Left ventricle myocardium inferior (tissue), 1 donor: ENCODE data around the gene POLE. TPM values are rescaled to one million over a fixed set of nuclear protein-coding genes. Genes with fewer than 3 reads are reported as not detected.

Source experiments
- DNase-seq: peaks from one replicate; pipeline ENCODE4 v3.0.0-alpha.2; 2020
- H3K27ac ChIP-seq: fragments of 200-600 bp; replicated peaks from 2 replicates; pipeline ENCODE4 v1.8.0; 2021
- H3K27me3 ChIP-seq: fragments of 200-600 bp; 2 replicates; pipeline ENCODE4 v1.8.0; 2021; ENCODE audit warnings: low read depth
- H3K36me3 ChIP-seq: fragments of 200-600 bp; 2 replicates; pipeline ENCODE4 v1.8.0; 2021
- H3K4me1 ChIP-seq: fragments of 200-600 bp; 2 replicates; pipeline ENCODE4 v1.8.0; 2021
- H3K4me3 ChIP-seq: fragments of 200-600 bp; 2 replicates; pipeline ENCODE4 v1.8.0; 2021; ENCODE audit warnings: mild to moderate bottlenecking, moderate library complexity
- H3K9me3 ChIP-seq: fragments of 200-600 bp; replicated peaks from 2 replicates; pipeline ENCODE4 v1.8.0; 2021
- CTCF ChIP-seq: fragments of 200-600 bp; IDR thresholded peaks from 2 replicates; pipeline ENCODE4 v1.8.0; 2021; ENCODE audit warnings: antibody characterized with exemption, mild to moderate bottlenecking, borderline replicate concordance
- intact Hi-C: fragments of 100-400 bp; cut with micrococcal nuclease; formaldehyde crosslinking; loops from one replicate; pipeline ENCODE4 v1.11.0; 2022
- total RNA-seq: library from RNA; stranded (reverse); fragmentation: NEBNext Ultra II Directional; extraction: Animal tissue kit (Norgen Biotek cat#: 25700); gene quantifications from one replicate; pipeline ENCODE4 v1.2.1, GENCODE V29; 2021
- donor health status: DM: no; HTN: yes; CAD: no; lungs with severe emphysema.

POLE gene
- total RNA-seq, 1 donor from 2014 or later, result 9.0 TPM

- intact Hi-C loops, result loop anchor here (10.0 kb wide), 1 partner anchor 205 kb away; no protein-coding TSS in a partner anchor
These were observed 67.6 kb downstream of the POLE start for GRCh38 chr12:132619386-132620112.

GRCh38 chr12:132619071-132619385, 68.1 kb downstream of the POLE start:
- no peak overlapping the region for H3K27ac ChIP-seq
- intact Hi-C loops, result loop anchor here (10.0 kb wide), 1 partner anchor 204 kb away; no protein-coding TSS in a partner anchor
- DNase-seq, result no peak
- H3K27me3 ChIP-seq, result peaks cover 67% of the 10 kb centered on the region
- H3K4me3 ChIP-seq, result no peak overlapping the region
- H3K9me3 ChIP-seq, result peaks cover 16% of the 10 kb centered on the region
- H3K4me1 ChIP-seq, result peaks cover 23% of the 10 kb centered on the region
- peaks cover 5% of the 10 kb centered on the region for H3K36me3 ChIP-seq
- no peak for TF ChIP-seq CTCF

More at GRCh38 chr12:132619386-132620112, 67.6 kb downstream of the POLE start:
- H3K36me3 ChIP-seq, result peaks cover 10% of the 10 kb centered on the region
- H3K4me1 ChIP-seq, result peaks cover 22% of the 10 kb centered on the region
- H3K27me3 ChIP-seq, result peaks cover 66% of the 10 kb centered on the region
- DNase-seq, result no peak
- no peak overlapping the region for H3K27ac ChIP-seq
- no peak for TF ChIP-seq CTCF
- peaks cover 16% of the 10 kb centered on the region for H3K9me3 ChIP-seq
- H3K4me3 ChIP-seq, result no peak overlapping the region

- no peak for DNase-seq
- intact Hi-C loops, result loop anchor here (10.0 kb wide), 1 partner anchor 204 kb away; no protein-coding TSS in a partner anchor
- Histone ChIP-seq H3K4me3 (peak within 1 kb of the TSS; percentile 11), H3K27ac (no peak within 1 kb of the TSS), H3K9me3 (peaks cover 16% of the 10 kb centered on the region), H3K36me3 (peaks cover 4% of the 10 kb centered on the region), H3K4me1 (peaks cover 23% of the 10 kb centered on the region), H3K27me3 (peaks cover 67% of the 10 kb centered on the region)
- no peak for TF ChIP-seq CTCF
These were observed 68.5 kb downstream of the POLE start, which contains the start of gene P2RX2 for GRCh38 chr12:132618683-132619043. Gene P2RX2, plus strand, starts transcription at chr12:132618776. Its CDS starts 41 bp downstream, at chr12:132618817.

- H3K36me3 ChIP-seq, result peaks cover 4% of the 10 kb centered on the region
- peaks cover 23% of the 10 kb centered on the region for H3K4me1 ChIP-seq
- TF ChIP-seq CTCF, result no peak
- DNase-seq, result no peak
- peaks cover 16% of the 10 kb centered on the region for H3K9me3 ChIP-seq
- intact Hi-C loops, result loop anchor here (10.0 kb wide), 1 partner anchor 203 kb away; no protein-coding TSS in a partner anchor
- H3K4me3 ChIP-seq, result peak overlapping the region; percentile 11
- no peak overlapping the region for H3K27ac ChIP-seq
- peaks cover 73% of the 10 kb centered on the region for H3K27me3 ChIP-seq
These were observed 69.1 kb downstream of the POLE start for GRCh38 chr12:132617822-132618682.

GRCh38 chr12:132617135-132617701, 69.9 kb downstream of the POLE start:
- no peak for TF ChIP-seq CTCF
- peaks cover 81% of the 10 kb centered on the region for H3K27me3 ChIP-seq
- H3K4me3 ChIP-seq, result no peak overlapping the region
- peaks cover 16% of the 10 kb centered on the region for H3K9me3 ChIP-seq
- intact Hi-C loops, result loop anchor here (10.0 kb wide), 1 partner anchor 202 kb away; no protein-coding TSS in a partner anchor
- H3K27ac ChIP-seq, result no peak overlapping the region
- peaks cover 4% of the 10 kb centered on the region for H3K36me3 ChIP-seq
- no peak for DNase-seq
- H3K4me1 ChIP-seq, result peaks cover 14% of the 10 kb centered on the region
